HG03521 (cell line): ENCODE measurements around the gene C12orf57.
"Not testable (repeated sequence)": the region's sequence is repeated elsewhere in the genome, so short reads cannot be mapped to it uniquely, and the experiment has no call there.

Source experiments
- ATAC-seq: cut with Tn5 transposase; IDR thresholded peaks from one replicate; pipeline ENCODE4 v1.9.1; 2021; ENCODE audit warnings: mild to moderate bottlenecking, moderate library complexity; ENCODE audit not compliant: unreplicated experiment

Gene C12orf57

DNA sequence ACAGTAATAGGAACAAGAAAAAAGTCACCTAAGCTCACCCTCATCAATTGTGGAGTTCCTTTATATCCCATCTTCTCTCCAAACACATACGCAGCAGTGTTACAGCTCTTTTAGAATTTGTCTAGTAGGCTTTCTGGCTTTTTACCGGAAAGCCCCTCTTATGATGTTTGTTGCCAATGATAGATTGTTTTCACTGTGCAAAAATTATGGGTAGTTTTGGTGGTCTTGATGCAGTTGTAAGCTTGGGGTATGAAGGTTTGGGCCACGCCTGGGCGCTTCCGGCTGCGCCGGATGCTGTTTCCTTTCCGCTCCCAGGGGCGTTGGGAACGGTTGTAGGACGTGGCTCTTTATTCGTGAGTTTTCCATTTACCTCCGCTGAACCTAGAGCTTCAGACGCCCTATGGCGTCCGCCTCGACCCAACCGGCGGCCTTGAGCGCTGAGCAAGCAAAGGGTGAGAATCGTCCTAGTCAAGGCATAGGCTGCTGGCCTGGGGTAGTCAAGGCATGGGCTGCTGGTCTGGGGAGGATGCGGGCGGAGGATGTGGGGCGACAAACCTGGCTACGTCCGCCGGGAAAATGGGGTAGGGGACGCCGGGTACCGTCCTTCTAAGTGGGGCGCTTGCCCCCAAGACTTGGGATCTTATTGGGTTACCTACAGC lies at the start of gene C12orf57, which contains the start of gene RNU7-1:
Gene C12orf57 (plus strand): TSS at position 301 of the 659 bp plus-strand sequence. CDS start 100 bp downstream, at position 401.
Gene RNU7-1 (plus strand): TSS at position 95 of the 659 bp plus-strand sequence.
- peak; percentile 34 for ATAC-seq

GRCh38 chr12:6894321-6894720 lies 49.5 kb upstream of the C12orf57 start:
- no peak for ATAC-seq

DNA sequence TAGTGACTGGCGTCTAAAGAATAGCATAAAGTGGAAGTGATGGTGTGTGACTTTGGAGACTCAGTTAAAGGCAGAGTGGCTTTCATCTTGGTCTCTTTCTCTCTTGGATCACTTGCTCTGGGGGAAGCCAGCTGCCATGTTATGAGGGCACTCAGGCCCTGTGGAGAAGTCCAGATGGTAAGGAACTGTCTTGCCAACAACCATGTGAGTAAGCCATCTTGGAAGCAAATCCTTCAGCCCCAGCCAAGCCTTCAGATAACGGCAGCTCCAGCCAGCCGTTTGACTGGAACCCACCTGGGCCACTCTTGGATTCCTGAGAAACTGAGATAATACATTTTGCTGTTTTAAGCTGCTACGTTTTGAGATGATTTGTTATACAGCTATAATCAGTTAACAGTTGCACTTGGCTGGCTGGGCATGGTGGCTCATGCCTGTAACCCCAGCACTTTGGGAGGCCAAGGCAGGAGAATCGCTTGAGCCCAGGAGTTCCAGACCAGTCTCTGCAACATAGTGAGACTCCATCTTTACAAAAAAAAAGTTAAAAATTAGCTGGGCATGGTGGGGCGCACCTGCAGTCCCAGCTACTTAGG lies 46.9 kb upstream of the C12orf57 start:
- ATAC-seq, result no peak

GRCh38 chr12:6899427-6899826 lies 44.4 kb upstream of the C12orf57 start:
- no peak for ATAC-seq

DNA sequence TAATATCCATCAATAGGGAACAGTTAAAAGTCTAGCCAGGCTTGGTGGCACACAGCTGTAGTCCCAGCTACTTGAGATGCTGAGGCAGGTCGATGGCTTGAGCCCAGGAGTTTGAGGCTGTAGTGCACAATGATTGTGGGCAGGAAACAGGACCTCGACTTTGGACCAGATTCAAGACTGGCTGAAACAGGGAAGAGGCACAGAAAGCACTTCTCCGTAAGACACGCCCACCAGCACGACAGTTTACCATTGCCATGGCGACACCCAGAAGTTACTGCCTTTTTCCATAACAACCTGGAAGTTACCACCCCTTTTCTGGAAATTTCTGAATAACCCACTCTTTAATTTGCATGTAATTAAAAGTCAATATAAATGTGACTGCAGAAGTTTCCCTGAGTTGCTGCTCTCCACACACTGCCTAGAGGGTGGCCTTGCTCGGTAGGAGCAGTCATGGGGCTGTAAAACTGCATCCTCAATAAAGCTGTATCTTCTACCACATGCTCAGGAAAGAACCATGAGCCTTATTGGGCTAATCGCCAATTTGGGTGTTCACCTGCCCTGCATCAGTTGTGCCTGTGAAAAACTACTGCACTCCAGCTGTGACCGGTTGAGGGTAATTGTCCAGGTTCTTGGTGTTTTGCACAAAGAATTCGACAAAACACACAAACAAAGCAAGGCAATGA lies 43.8 kb upstream of the C12orf57 start:
- no peak for ATAC-seq

DNA sequence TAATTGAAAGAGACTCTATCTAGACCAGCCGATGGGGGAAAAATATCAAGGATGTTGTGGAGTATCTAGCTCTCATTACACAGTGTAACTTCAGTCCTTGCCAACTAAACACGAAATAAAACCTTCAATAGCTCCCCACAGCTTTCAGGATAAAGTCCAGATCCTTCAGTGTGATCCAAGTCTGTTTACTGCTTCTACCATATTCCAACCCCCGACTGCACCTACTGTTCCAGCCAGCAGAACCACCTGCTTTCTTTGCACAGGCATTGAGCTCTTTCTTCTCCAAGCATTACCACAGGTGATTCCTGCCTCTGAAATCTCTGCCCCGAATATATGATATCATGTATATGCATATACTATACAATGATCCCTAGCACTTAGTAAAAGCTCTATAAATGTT lies 41.4 kb upstream of the C12orf57 start:
- no peak for ATAC-seq

- ATAC-seq, result no peak
Measured at GRCh38 chr12:6903722-6904121, 40.1 kb upstream of the C12orf57 start.

DNA sequence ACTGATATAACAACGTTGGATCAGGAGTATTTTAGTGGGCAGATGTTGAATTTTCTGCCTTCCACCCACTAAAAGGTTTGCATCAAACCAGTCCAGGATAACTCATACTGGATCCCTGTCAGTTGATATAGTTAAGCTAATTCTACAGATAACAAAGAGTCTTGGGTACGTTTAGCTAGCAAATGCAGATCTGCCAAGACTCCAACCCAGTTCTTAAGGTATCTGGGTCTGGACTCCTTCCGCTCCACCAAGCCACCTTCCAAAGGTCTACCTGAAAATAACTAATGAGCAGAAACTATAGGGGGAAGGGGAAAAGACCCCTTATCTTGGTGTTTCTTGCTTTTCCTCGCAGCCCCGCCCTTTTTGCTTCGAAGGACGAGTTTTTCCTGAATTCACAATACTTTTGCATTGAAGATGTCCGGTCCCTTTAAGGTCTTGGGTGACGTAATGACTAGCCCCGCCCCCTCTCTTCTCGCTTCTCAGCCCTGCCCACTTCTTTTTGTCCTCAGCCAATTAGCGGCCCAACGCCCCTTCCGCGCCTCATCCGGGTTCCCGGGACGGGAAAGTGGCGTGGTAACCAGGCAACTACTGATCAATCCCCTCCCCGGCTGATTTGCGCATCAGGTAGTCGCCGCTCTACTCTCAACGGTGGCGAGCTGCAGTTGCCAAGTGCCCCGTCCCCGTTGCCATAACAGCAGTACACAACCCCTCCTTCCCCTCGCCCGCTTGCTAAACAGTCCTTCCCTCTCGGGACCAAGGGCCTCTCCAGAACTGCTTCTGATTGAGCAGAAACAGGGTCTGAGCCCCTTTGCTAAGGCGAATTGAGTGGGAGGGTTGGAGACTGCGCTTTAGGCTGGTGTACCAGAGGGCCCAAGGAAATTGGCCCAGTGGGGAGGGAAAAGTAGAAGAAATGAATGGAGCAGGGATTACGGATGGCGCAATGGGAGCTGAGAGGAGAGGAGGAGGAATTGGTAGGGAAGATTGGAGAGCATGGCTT lies 39.2 kb upstream of the C12orf57 start, which contains the start of gene LRRC23:
Gene LRRC23 (plus strand): TSS at position 543 of the 997 bp plus-strand sequence. CDS start 812 bp downstream, outside the sequence.
- ATAC-seq, result peak; percentile 96

DNA sequence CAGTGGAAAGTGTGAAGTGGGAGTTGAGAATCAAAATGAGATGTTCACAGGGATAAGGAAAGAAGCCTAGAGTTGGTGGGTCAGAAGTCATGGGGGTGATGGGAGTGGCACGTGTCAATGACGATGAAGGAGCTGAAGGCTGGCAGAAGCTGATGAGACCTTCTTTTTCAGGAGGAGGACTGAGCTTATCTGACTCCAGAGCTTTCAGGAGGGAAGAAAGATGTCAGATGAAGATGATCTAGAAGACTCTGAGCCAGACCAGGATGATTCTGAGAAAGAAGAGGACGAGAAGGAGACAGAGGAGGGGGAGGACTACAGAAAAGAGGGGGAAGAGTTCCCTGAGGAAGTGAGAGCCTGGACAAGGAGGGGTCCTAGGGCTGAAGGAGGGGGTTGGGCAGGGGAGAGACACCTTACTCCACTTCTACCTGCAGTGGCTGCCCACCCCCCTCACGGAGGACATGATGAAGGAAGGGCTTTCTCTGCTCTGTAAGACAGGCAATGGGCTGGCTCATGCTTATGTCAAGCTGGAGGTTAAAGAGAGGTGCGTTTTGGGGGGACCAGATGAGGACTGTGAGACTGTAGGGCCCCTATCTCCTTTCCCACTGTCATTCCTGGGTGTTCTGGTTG lies 38.3 kb upstream of the C12orf57 start:
- ATAC-seq, result no peak

- ATAC-seq, result not testable (repeated sequence)
Measured at GRCh38 chr12:6908141-6908540, 35.7 kb upstream of the C12orf57 start.

GRCh38 chr12:6909421-6910145 lies 34.2 kb upstream of the C12orf57 start:
- no peak for ATAC-seq

DNA sequence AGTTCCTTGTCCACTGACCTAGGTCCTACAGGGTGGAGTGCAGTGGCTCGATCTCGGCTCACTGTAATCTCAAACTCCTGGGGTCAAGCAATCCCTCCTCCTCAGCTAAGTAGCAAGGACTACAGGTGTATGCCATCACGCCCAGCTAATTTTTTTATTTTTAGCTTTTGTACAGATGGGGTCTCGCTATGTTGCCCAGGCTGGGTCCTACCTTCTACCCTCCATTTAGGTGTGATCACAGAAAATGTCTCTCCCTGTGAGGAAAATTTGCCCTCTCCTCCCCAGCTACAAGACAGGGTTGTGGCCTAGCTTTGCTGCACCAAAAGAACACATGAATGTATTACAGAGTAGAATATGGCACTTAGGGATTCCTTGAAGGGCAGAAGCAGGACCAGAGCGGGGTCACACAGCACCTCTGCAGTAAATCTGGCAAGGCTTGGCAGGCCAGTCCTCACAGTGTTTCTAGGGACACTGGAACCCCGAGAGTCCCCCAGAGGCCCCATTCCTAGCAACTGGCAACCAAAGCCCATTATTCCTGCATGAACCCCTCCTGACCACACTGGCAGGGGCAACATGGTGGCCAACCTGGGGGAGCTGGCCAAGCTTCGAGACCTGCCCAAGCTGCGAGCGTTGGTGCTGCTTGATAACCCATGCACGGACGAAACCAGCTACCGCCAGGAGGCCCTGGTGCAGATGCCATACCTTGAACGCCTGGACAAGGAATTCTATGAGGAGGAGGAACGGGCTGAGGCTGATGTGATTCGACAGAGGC lies 31.5 kb upstream of the C12orf57 start:
- no peak for ATAC-seq

GRCh38 chr12:6914246-6914946 lies 29.4 kb upstream of the C12orf57 start, which contains the start of gene ENO2:
Gene ENO2, plus strand, starts transcription at chr12:6914580. Its CDS starts 1,253 bp downstream, at chr12:6915833.
- peak; percentile 63 for ATAC-seq

DNA sequence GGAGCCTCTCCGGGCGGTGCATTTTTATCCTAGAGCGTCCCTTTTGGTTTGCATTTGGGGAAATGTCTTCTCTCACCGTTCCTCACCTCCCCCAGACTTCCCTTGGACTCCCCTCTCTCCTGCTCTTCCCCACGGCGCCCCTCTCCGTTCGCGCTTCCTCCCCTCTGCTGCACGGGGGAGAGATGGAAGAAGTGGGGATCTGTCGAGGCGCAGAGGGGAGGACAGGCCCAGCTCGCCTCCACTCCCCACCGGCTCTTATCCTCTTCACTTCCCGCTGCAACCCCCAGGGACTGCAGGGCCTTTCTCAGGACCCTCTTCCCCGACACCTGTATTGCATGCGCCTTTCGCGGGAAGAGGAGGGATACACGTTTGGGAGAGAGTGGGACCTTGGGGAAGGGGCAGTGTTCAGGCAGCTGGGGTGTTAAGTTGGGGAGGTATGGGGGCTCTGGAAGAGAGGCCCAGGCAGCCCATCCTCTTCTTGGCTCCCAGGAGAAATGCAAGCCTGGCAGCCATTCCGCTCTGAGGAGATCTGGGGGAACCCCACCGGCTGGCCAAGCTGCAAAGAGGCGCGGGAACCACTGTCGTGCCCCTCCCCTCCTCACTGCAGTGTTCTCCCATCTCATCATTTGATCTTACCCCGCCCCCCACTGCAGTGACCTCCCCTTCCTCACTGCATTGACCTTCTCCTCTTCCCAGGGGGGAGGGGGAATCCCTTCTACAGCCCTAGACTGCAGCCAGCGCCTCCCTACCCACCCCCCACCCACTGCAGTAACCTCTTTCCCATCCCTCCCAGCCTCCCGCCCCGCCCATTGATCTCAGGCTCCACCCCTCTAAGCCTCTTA lies 28.7 kb upstream of the C12orf57 start:
- no peak for ATAC-seq

GRCh38 chr12:6915789-6916285 lies 28.0 kb upstream of the C12orf57 start:
- ATAC-seq, result no peak

DNA sequence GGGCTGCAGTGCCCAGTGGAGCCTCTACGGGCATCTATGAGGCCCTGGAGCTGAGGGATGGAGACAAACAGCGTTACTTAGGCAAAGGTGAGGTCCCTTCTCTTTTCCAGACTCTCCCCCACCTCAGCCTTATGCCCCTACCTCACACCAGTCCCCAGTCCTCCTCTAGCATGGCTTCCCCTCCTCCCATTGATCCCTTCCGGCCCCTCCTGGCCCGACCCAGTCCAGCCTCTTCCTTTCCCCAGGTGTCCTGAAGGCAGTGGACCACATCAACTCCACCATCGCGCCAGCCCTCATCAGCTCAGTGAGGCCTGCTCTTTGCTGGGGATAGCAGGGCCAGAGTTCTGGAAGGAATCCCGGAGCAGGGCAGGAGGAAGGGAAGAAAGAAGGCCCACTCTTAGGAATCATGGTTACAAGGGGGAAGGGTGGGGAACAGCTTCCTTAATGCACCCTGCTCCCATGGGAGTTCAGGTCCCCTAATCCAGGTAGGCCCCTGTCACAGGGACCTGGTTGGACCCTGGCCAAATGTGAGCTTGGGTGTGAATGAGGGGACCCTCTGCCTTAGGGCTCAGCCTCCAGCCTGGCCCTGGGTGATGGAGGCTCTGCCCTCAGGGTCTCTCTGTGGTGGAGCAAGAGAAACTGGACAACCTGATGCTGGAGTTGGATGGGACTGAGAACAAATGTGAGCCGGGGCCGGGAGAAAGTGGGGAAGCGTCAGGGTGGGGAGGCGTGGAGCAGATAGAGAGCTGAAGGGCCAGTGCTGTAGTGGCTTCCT lies 27.2 kb upstream of the C12orf57 start:
- no peak for ATAC-seq
